ENCODE measurements around the gene CA12.

- TF ChIP-seq CTCF (IDR thresholded peaks at IDR 0.05; ENCODE audit: insufficient read depth, low read length) (no peak), REST (IDR thresholded peaks at IDR 0.05; ENCODE audit: insufficient replicate concordance, low read depth) (no peak), GABPA (IDR thresholded peaks at IDR 0.05; ENCODE audit: low read depth) (no peak), POLR2AphosphoS5 (IDR thresholded peaks at IDR 0.05; ENCODE audit: low read depth) (no peak), SPI1 (IDR thresholded peaks at IDR 0.05; ENCODE audit: borderline replicate concordance, low read depth) (no peak)
Measured at GRCh38 chr15:63301088-63301487, 80.6 kb downstream of the CA12 start.
